OCI-LY1 (cell line): ENCODE results near the gene TULP4.
A peak's percentile ranks its signal among the peaks of the same experiment; 100 is the strongest.
"Not testable (repeated sequence)": the region's sequence is repeated elsewhere in the genome, so short reads cannot be mapped to it uniquely, and the experiment has no call there.

Experiments used
- H2AFZ ChIP-seq: fragments of 200-600 bp; sonication (generic), shearing (Covaris generic); 2 replicates; pipeline ENCODE4 v1.6.0; 2014; ENCODE audit warnings: antibody characterized with exemption, mild to moderate bottlenecking, low read length
- H3F3A ChIP-seq: fragments of 200-600 bp; sonication (generic), shearing (Covaris generic); 2 replicates; pipeline ENCODE4 v1.6.0; 2014; ENCODE audit warnings: mild to moderate bottlenecking, antibody characterized with exemption, low read length, moderate library complexity; ENCODE audit not compliant: insufficient read depth
- H3K27ac ChIP-seq: fragments of 200-600 bp; sonication (generic); 2 replicates; pipeline ENCODE4 v1.5.1; 2014; ENCODE audit warnings: low read length, mixed run types, mild to moderate bottlenecking, low read depth; ENCODE audit not compliant: poor library complexity, severe bottlenecking
- H3K27me3 ChIP-seq: fragments of 200-600 bp; sonication (generic); 2 replicates; pipeline ENCODE4 v1.6.0; 2014; ENCODE audit warnings: antibody characterized with exemption, mild to moderate bottlenecking, low read length, moderate library complexity; ENCODE audit not compliant: insufficient read depth
- H3K36me3 ChIP-seq: fragments of 200-600 bp; sonication (generic); 2 replicates; pipeline ENCODE4 v1.6.1; 2014; ENCODE audit warnings: mild to moderate bottlenecking, antibody characterized with exemption, low read length, moderate library complexity, mixed read lengths; ENCODE audit not compliant: insufficient read depth
- H3K4me1 ChIP-seq: fragments of 200-600 bp; sonication (generic); 2 replicates; pipeline ENCODE4 v1.5.1; 2014; ENCODE audit warnings: mild to moderate bottlenecking, low read length, moderate library complexity; ENCODE audit not compliant: insufficient read depth, severe bottlenecking
- H3K4me2 ChIP-seq: fragments of 200-600 bp; sonication (generic), shearing (Covaris generic); 2 replicates; pipeline ENCODE4 v1.6.1; 2014; ENCODE audit warnings: low read length
- H3K4me3 ChIP-seq: fragments of 200-600 bp; sonication (generic); 2 replicates; pipeline ENCODE4 v1.5.1; 2014; ENCODE audit warnings: low read length, low read depth, mild to moderate bottlenecking, mixed read lengths; ENCODE audit not compliant: poor library complexity, severe bottlenecking
- H3K79me2 ChIP-seq: fragments of 200-600 bp; shearing (Covaris generic); 2 replicates; pipeline ENCODE4 v1.6.1; 2016; ENCODE audit warnings: mixed run types, low read length, mixed read lengths; ENCODE audit not compliant: insufficient read depth
- H3K9ac ChIP-seq: fragments of 200-600 bp; sonication (generic), shearing (Covaris generic); 2 replicates; pipeline ENCODE4 v1.6.1; 2014; ENCODE audit warnings: mild to moderate bottlenecking, low read length, mixed read lengths
- H3K9me2 ChIP-seq: fragments of 200-600 bp; sonication (generic), shearing (Covaris generic); 2 replicates; pipeline ENCODE4 v1.6.1; 2014; ENCODE audit warnings: low read depth, mild to moderate bottlenecking, low read length, mixed read lengths
- H3K9me3 ChIP-seq: fragments of 200-600 bp; shearing (Covaris generic); 2 replicates; pipeline ENCODE4 v1.6.1; 2014; ENCODE audit warnings: low read length, mixed read lengths
- H4K20me1 ChIP-seq: fragments of 200-600 bp; sonication (generic), shearing (Covaris generic); 2 replicates; pipeline ENCODE4 v1.6.0; 2016; ENCODE audit warnings: mild to moderate bottlenecking, low read length; ENCODE audit not compliant: insufficient read depth
- EZH2 ChIP-seq: fragments of 200-600 bp; sonication (generic), shearing (Covaris generic); IDR thresholded peaks from 2 replicates; pipeline ENCODE4 v1.8.0; 2017; ENCODE audit warnings: borderline replicate concordance, mixed run types, mild to moderate bottlenecking, antibody characterized with exemption, low read length, moderate library complexity, mixed read lengths
- TF ChIP-seq, protein P1 (sequence below): fragments of 200-600 bp; sonication (generic), shearing (Covaris generic); IDR thresholded peaks from 2 replicates; pipeline ENCODE4 v1.5.1; 2017; ENCODE audit warnings: mild to moderate bottlenecking, antibody characterized with exemption, low read length, moderate library complexity, mixed read lengths

Gene TULP4

DNA sequence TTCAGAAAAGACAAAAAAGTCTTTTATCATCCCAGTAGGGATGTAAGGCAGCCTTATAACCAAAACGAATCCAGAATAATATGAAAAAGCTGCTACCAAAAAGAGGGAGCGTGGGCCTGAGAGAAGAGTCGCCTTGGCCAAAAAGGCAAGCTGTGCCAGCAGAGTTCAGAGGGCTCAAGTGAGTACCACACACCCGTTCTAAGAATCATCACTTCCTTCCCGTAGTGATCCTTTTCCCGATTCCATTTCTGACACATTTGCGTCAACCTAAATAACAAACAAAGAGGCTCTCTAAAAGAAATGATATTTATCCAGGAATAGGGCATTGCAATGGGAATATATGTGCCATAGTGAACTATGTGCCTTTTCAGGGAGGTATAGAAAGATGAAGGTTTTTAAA is 243.8 kb downstream of the TULP4 start:
- peaks cover 31% of the 10 kb centered on the region for H3K4me1 ChIP-seq

GRCh38 chr6:158557110-158557509 is 244.8 kb downstream of the TULP4 start:
- H3K36me3 ChIP-seq, H3K9me2 ChIP-seq, H3K27me3 ChIP-seq, H3K9ac ChIP-seq, H3K4me2 ChIP-seq, H3K4me3 ChIP-seq, H3K79me2 ChIP-seq, H4K20me1 ChIP-seq, H2AFZ ChIP-seq, H3K9me3 ChIP-seq, H3K27ac ChIP-seq, H3F3A ChIP-seq: not testable (repeated sequence)
- peaks cover 41% of the 10 kb centered on the region for H3K4me1 ChIP-seq

More for the DNA sequence above, 243.8 kb downstream of the TULP4 start:
- Histone ChIP-seq H3K4me3 (no peak overlapping the region), H3F3A (no peaks in the 10 kb centered on the region), H3K27me3 (no peaks in the 10 kb centered on the region), H3K79me2 (no peaks in the 10 kb centered on the region), H3K36me3 (no peaks in the 10 kb centered on the region), H3K27ac (no peak overlapping the region), H4K20me1 (no peaks in the 10 kb centered on the region), H2AFZ (no peak overlapping the region), H3K9me2 (no peaks in the 10 kb centered on the region), H3K4me2 (no peak overlapping the region), H3K9me3 (no peaks in the 10 kb centered on the region), H3K9ac (no peak overlapping the region)
- no peak for TF ChIP-seq EZH2
- TF ChIP-seq, protein P1, sequence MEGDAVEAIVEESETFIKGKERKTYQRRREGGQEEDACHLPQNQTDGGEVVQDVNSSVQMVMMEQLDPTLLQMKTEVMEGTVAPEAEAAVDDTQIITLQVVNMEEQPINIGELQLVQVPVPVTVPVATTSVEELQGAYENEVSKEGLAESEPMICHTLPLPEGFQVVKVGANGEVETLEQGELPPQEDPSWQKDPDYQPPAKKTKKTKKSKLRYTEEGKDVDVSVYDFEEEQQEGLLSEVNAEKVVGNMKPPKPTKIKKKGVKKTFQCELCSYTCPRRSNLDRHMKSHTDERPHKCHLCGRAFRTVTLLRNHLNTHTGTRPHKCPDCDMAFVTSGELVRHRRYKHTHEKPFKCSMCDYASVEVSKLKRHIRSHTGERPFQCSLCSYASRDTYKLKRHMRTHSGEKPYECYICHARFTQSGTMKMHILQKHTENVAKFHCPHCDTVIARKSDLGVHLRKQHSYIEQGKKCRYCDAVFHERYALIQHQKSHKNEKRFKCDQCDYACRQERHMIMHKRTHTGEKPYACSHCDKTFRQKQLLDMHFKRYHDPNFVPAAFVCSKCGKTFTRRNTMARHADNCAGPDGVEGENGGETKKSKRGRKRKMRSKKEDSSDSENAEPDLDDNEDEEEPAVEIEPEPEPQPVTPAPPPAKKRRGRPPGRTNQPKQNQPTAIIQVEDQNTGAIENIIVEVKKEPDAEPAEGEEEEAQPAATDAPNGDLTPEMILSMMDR: no peak

- H4K20me1 ChIP-seq: no peaks in the 10 kb centered on the region
- H3K4me3 ChIP-seq: peak overlapping the region; percentile 87
- no peak for TF ChIP-seq EZH2
- TF ChIP-seq, protein P1: no peak
- H3K27me3 ChIP-seq: no peaks in the 10 kb centered on the region
- H2AFZ ChIP-seq: peak overlapping the region; percentile 39; the same call in 1 of the 2 replicates
- H3K4me2 ChIP-seq: peak overlapping the region; percentile 97
- H3K27ac ChIP-seq: peak overlapping the region; percentile 15
- no peaks in the 10 kb centered on the region for H3K79me2 ChIP-seq
- no peaks in the 10 kb centered on the region for H3F3A ChIP-seq
- H3K9me2 ChIP-seq: no peaks in the 10 kb centered on the region
- no peaks in the 10 kb centered on the region; the same call in 1 of the 2 replicates for H3K36me3 ChIP-seq
- H3K9me3 ChIP-seq: no peaks in the 10 kb centered on the region
- H3K9ac ChIP-seq: no peak overlapping the region; the same call in 1 of the 2 replicates
- H3K4me1 ChIP-seq: peaks cover 43% of the 10 kb centered on the region
Observed at GRCh38 chr6:158557927-158558326, 245.7 kb downstream of the TULP4 start.
